Measurements from ENCODE around the gene RNF40.

DNA sequence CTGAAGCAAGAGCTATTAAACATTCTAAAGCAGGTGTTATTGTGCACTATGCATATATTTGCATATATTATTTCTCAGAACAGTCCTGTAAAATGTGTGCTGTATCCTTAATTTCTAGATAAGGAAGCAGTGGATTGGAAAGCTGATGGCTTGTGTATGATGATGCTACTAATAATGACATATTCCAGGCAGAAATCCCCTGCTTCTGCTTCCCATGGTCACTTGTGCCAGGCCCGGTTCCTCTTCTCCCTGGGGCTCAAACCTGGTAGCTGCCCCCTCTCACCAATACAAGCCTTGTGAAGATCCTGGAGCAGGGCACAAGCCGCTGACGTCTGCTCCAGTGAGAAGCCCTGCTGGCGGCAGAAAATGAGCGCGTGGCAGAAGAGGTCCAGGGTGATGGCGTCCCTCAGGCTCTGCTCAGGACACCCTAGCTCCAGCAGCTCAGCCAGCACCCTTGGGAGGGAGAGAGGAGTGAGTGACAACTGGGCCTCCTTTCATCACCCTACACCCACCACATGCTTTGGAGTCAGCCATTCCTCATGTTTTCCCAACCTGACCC is 2.0 kb upstream of the RNF40 start:
- no peak for TF ChIP-seq EZH2 (IDR thresholded peaks at IDR 0.05; ENCODE audit: low read length, missing control alignments)
- TF ChIP-seq, protein P1, sequence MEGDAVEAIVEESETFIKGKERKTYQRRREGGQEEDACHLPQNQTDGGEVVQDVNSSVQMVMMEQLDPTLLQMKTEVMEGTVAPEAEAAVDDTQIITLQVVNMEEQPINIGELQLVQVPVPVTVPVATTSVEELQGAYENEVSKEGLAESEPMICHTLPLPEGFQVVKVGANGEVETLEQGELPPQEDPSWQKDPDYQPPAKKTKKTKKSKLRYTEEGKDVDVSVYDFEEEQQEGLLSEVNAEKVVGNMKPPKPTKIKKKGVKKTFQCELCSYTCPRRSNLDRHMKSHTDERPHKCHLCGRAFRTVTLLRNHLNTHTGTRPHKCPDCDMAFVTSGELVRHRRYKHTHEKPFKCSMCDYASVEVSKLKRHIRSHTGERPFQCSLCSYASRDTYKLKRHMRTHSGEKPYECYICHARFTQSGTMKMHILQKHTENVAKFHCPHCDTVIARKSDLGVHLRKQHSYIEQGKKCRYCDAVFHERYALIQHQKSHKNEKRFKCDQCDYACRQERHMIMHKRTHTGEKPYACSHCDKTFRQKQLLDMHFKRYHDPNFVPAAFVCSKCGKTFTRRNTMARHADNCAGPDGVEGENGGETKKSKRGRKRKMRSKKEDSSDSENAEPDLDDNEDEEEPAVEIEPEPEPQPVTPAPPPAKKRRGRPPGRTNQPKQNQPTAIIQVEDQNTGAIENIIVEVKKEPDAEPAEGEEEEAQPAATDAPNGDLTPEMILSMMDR (conservative IDR thresholded peaks at IDR 0.05 in 1 of 2, IDR thresholded peaks at IDR 0.05 in 1 of 2; ENCODE audit: low read depth in 1 of 2, low read length in 2 of 2) = no peak
